SK-MEL-5 (cell line): ENCODE results near the gene GHRHR. TPM values are rescaled to one million over a fixed set of nuclear protein-coding genes. Genes with fewer than 3 reads are reported as not detected.

ENCODE experiments used
- DNase-seq: peaks from one replicate; pipeline ENCODE4 v3.0.0-alpha.2; 2016; ENCODE audit warnings: low read depth, low spot score
- in situ Hi-C: cut with HindIII; loops from 2 replicates; pipeline ENCODE4 v1.10.0; 2016; ENCODE audit warnings: low sequenced_read_pairs, high pct_unique_total_duplicates, low pct_unique_long_range_greater_than_20kb
- total RNA-seq: library from RNA; depleted of rRNA; stranded (reverse); fragments of >200 nt; shearing (Covaris generic); gene quantifications from 2 replicates; pipeline ENCODE4 v1.2.3, GENCODE V29; 2014

Gene GHRHR
- total RNA-seq, 1 experiment from 2014 or later = not detected

DNA sequence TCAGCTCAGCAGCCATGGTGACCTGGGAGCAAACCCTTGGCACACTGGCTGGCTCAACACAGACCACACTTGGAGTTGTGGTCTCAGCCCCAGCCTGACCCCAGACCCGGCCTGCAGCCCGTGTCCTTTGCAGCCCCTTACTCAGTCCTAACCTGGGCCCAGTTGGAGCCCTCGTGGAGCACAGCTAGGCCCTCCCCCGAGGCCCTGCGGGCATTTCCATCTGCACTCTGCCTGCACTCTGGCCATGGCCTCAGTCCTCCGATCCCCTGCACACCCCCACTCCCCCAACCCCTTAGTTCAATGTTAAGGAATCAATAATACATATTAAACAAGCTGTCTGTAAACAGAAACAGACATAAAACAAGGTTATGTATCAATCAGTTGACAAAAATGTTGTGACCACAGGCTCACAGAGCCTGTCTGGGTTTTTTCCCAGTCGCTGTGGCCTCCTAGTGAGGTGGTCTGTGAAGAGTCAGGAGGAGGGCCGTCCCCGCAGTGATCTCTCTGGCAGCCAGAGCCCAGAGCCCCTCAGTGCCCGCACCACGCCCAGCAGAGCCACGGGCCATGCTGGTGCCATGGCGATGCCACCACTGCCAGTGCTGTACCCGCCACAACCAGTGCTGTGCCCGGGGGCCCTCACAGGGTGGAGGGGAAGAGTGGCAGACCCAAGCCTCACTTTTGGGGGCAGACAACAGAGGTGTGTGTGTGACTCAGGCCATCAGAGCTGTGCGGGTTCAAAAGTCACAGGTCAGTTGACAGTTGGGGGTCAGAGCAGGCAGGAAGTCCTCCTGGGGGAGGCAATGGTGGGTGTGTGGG, 25.5 kb downstream of the GHRHR start:
- in situ Hi-C loops = no loop called here

DNA sequence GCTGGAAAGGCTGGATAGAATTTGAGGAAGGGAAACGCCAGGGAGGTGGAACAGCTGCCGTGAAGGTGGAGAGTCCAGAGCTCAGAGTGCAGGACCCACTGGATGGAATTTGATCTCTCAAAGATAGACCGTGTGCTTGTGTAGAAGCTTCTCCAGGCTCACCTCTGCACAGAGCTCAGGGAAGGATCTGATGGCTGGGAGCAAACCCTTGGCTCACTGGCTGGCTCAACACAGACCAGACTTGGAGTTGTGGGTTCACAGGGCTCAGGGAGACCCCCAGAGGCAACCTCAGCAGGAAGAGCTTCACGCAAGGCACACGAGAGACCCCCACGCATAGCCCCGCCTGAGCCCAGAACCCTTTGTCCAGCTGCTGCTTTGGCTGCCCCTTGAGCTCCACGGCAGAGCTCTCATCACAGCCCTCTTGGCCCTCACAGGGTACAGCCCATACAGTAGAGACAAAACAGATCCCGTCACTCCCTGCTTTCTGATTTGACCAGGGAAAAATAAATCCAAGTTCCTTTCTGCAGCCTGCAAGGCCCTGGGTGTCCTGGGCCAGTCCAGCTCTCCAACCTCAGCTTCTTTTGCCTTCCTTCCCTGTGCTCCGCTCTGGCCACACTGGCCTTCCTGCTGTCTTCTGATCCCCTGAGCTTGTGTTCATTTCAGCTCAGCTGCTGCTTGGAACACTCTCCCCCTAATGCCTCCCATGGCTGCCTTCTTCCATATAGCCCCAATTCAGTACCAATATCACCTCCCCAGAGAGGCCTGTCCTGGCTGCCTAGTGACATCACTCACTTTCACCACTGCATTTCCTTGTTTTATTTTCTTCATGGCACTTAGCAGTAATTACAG, 26.3 kb downstream of the GHRHR start:
- no peak for DNase-seq
- in situ Hi-C loops = no loop called here

More for the DNA sequence above, 25.5 kb downstream of the GHRHR start:
- DNase-seq = no peak

DNA sequence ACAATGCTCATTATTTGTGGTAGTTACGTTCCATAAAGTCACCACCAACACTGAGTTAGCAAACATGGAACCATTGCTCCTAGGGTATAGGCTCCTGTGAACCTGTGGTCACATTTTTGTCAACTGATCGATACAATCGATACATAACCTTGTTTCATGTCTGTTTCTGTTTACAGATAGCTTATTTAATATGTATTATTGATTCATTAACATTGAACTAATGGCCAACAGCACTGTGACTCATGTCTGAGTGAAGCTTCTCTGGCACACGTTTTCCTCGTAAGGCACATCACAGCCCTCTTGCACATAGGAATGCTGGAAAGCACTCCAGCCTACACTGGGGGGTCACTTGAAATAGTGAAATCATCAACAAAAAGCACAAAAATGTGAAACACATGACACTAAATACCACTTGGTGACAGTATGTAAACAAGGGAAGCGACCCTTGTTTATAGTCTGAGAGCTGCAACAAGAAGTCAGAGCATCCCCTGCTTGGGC, 27.0 kb downstream of the GHRHR start:
- in situ Hi-C loops = no loop called here
- no peak for DNase-seq

- in situ Hi-C loops = no loop called here
- no peak for DNase-seq
Observed at GRCh38 chr7:30992414-30992813, 28.7 kb downstream of the GHRHR start.

GRCh38 chr7:30994206-30995100, 30.7 kb downstream of the GHRHR start:
- in situ Hi-C loops = no loop called here

DNA sequence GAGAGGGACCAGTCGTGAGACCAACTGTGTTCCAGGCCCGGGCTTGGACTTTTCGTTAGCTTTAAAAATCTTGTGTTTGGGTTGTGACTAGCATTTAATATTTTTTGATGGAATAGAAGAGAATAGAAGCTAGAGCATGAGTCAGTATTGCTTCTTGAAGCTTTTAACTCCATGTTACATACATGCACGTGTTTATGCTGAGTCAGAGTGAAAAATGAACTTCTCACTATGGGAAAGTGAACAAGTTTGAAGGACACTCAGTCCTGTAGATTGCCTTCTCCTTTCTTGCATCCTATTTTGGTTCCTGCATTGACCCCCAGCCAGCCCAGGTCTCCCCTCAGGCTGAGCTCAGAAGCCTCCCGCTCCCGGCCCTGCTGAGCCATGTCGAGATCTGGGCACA, 31.8 kb downstream of the GHRHR start:
- in situ Hi-C loops = no loop called here
- no peak for DNase-seq

More at GRCh38 chr7:30994206-30995100, 30.7 kb downstream of the GHRHR start:
- DNase-seq = no peak

DNA sequence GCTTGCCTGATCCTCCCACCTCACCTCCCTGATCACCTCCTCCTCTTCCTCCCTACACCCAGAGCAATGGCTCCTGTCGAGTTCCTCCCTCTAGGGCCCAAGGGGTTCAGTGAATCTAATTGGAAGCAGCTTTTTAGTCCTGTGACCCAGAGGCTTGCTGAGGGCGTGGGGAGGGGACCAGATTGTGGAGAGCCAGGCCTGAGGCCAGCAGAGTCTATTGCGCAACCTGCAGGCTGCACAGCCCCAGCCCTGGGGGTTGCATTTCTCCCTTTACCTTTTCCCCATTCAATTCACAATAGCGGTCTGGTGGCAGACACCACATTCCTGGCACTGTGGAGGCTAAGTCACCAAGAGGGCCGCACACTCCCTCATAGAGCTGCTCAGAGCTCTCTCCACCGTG, 32.5 kb downstream of the GHRHR start:
- in situ Hi-C loops = no loop called here
- no peak for DNase-seq

DNA sequence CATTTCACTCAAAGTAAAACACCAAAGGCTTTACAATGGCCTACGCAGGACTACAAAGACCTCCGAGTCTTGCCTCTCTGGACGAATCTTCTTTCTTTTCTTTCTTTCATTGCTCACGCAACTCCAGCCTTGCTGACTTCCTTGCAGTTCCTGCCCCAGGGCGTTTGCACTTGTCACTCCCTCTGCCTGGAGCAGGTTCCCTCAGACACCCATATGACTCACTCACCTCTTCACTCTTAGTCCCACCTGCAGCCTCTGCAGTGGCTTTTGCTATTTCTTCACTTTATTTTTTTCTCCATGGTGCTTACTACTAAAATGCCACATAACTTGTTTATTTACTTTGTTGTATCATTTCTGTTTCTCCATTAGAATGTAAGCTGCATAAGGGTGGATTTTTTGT, 33.1 kb downstream of the GHRHR start:
- DNase-seq = no peak
- in situ Hi-C loops = no loop called here

- DNase-seq = no peak
- in situ Hi-C loops = no loop called here
Observed at GRCh38 chr7:30997316-30997715, 33.6 kb downstream of the GHRHR start.

GRCh38 chr7:30998180-30998579, 34.4 kb downstream of the GHRHR start:
- DNase-seq = no peak
- in situ Hi-C loops = no loop called here

GRCh38 chr7:31000161-31000693, 36.5 kb downstream of the GHRHR start:
- DNase-seq = no peak
- in situ Hi-C loops = no loop called here

- in situ Hi-C loops = no loop called here
- DNase-seq = no peak
Observed at GRCh38 chr7:31000779-31001178, 37.0 kb downstream of the GHRHR start.

DNA sequence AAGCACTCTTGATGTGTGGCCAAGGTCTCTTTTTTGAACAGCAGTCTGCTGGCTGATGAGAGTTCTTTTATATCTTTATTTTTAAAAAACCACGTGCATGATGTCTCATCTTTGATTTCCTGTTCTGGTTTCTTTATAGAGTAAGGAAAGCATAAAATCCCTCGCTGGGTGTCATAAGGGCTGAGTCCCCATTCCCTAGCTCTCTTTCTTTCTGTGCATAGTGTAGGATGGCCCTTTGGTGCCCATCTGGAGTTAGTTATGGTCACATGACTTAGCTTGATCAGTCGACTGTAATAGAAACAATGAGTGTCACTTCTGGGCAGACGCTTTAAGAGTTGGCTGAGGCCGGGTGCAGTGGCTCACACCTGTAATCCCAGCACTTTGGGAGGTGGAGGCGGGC, 38.5 kb downstream of the GHRHR start:
- in situ Hi-C loops = no loop called here
- no peak for DNase-seq

DNA sequence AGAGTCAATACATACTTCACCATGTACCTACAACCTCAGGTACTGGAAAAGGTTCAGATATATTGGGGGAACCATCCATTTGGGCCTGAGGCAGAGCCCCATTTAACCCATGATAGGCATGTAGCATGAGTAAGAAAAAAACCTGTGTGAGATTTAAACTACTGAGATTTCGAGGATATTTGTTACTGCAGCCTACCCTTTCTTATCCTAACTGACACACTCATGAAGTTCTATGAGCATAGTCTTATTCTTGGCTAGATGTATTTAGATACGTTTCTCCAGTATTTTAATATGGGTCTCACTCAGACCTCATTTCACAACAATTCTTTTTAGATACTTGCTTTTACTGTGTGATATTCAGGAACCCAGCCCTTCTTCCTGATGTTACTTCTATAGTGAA, 39.3 kb downstream of the GHRHR start:
- in situ Hi-C loops = no loop called here
- DNase-seq = no peak

DNA sequence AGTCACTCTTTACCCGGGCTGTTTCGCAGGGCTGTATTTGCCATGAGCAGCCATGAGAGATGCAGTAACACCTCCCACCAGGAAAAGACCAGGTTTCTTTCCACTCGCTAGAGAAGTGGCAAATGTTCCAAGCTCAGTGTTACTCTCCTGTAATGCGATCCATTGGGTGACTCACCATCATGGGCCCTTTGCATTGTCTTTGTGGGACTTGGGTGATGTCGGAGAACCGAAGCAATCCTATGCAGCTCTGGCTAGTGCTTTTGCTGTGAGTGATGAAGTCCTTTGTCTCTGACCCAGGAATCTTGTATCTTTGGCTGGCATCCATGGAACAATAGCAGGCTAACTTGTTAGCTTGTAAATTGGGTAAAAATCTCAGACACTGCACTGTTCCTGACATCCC, 40.0 kb downstream of the GHRHR start:
- no peak for DNase-seq
- in situ Hi-C loops = no loop called here

- in situ Hi-C loops = no loop called here
Observed at GRCh38 chr7:31004393-31004792, 40.6 kb downstream of the GHRHR start.

GRCh38 chr7:31006857-31007256, 43.1 kb downstream of the GHRHR start:
- DNase-seq = no peak
- in situ Hi-C loops = no loop called here

More at GRCh38 chr7:31004393-31004792, 40.6 kb downstream of the GHRHR start:
- DNase-seq = no peak
